ENCODE results near the gene MYO1H.

MYO1H gene

GRCh38 chr12:109476807-109477184, 129.1 kb downstream of the MYO1H start:
- no peak for DNase-seq

- DNase-seq: peak; percentile 76
Observed at GRCh38 chr12:109477185-109477962, 129.7 kb downstream of the MYO1H start, which contains the start of the genes KCTD10 and UBE3B. KCTD10 (minus strand) TSS chr12:109477300; CDS start chr12:109477262, 38 bp downstream. UBE3B (plus strand) TSS chr12:109477634; CDS start chr12:109483552, 5,918 bp downstream.

- DNase-seq: no peak
Observed at GRCh38 chr12:109477963-109478315, 130.2 kb downstream of the MYO1H start.

- DNase-seq: no peak
Observed at GRCh38 chr12:109479761-109480160, 132.1 kb downstream of the MYO1H start.

GRCh38 chr12:109480356-109480755, 132.7 kb downstream of the MYO1H start:
- DNase-seq: no peak

- DNase-seq: no peak
Observed at GRCh38 chr12:109481863-109482262, 134.2 kb downstream of the MYO1H start.

GRCh38 chr12:109482491-109482890, 134.8 kb downstream of the MYO1H start:
- no peak for DNase-seq

GRCh38 chr12:109482894-109483293, 135.2 kb downstream of the MYO1H start:
- no peak for DNase-seq

GRCh38 chr12:109483346-109483745, 135.6 kb downstream of the MYO1H start:
- no peak for DNase-seq

- DNase-seq: no peak
Observed at GRCh38 chr12:109485201-109485600, 137.5 kb downstream of the MYO1H start.

- no peak for DNase-seq
Observed at GRCh38 chr12:109487181-109488050, 139.7 kb downstream of the MYO1H start.

- no peak for DNase-seq
Observed at GRCh38 chr12:109488051-109488665, 140.5 kb downstream of the MYO1H start.

GRCh38 chr12:109489016-109489954, 141.6 kb downstream of the MYO1H start:
- DNase-seq: no peak

GRCh38 chr12:109489955-109490565, 142.4 kb downstream of the MYO1H start:
- DNase-seq: no peak

GRCh38 chr12:109491671-109492070, 144.0 kb downstream of the MYO1H start:
- no peak for DNase-seq

GRCh38 chr12:109492371-109492770, 144.7 kb downstream of the MYO1H start:
- DNase-seq: no peak

- no peak for DNase-seq
Observed at GRCh38 chr12:109493090-109493489, 145.4 kb downstream of the MYO1H start.

- no peak for DNase-seq
Observed at GRCh38 chr12:109493938-109494337, 146.2 kb downstream of the MYO1H start.

- DNase-seq: no peak
Observed at GRCh38 chr12:109494348-109494881, 146.7 kb downstream of the MYO1H start.

- DNase-seq: no peak
Observed at GRCh38 chr12:109495012-109495411, 147.3 kb downstream of the MYO1H start.

- no peak for DNase-seq
Observed at GRCh38 chr12:109496306-109496705, 148.6 kb downstream of the MYO1H start.

GRCh38 chr12:109497675-109498074, 150.0 kb downstream of the MYO1H start:
- no peak for DNase-seq

Data from COR-L47 (cell line).